Amygdala (tissue), 56 donors: Measurements from ENCODE around the gene CAST.
"Not testable (repeated sequence)": the region's sequence is repeated elsewhere in the genome, so short reads cannot be mapped to it uniquely, and the experiment has no call there.

Experiments used
- DNase-seq, 56 donors: peaks; one replicate each; lab custom pipeline; 2025; lab: John Stamatoyannopoulos, UW

The CAST gene

GRCh38 chr5:96741106-96741505 is 78.9 kb downstream of the CAST start:
- DNase-seq: no peak

GRCh38 chr5:96741891-96742309 is 79.7 kb downstream of the CAST start:
- peak in 1 of 56 donors; percentile 22 for DNase-seq

DNA sequence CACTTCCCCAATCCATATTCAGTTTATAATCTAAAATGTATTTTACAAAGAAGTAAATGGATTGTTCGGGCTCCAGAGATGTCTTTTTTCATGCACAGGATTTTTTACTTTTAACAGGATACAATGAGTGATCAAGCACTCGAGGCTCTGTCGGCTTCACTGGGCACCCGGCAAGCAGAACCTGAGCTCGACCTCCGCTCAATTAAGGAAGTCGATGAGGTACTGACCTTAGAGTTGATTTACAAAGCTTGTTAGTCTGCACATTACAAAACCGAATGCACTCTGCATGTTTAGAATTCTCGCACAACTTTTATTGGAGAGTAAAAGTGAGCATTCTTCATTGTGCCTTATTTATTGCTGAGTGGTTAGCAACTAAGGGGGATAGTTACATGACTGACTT is 80.4 kb downstream of the CAST start:
- no peak for DNase-seq

DNA sequence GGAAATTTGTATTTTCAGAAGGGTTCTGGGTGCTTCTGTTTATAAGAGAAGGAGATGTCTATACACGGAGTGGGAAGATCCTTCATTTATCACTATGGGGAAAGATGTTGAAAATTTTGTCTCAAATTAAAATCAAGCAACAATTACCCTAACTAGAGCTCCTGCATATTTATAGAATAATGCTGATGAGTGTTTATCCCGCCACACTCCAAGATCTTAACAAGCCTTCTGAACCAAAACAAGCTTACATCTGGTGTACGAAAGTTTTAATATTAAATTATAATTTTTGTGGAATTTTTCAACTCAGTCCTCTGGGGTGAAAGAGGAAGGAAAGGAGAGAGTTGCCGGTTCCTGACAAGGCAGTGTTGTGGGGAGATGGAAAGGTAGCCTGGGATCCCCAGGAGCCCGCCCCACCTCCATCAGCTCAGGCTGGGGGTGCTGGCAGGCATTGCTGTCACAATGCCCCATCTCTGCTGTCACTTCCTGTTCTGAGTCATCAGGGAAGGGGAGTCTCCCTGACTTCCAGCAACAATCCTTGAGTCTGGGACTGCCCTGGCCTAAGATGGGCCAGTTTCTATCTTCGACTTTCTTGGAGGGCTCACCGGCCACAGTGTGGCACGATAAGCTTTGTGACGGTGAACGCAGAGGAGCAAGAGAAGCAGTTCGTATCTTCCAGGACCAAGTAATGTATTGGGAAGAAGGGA is 81.0 kb downstream of the CAST start:
- no peak for DNase-seq

- no peak for DNase-seq
These were observed 81.6 kb downstream of the CAST start for GRCh38 chr5:96743805-96744204.

DNA sequence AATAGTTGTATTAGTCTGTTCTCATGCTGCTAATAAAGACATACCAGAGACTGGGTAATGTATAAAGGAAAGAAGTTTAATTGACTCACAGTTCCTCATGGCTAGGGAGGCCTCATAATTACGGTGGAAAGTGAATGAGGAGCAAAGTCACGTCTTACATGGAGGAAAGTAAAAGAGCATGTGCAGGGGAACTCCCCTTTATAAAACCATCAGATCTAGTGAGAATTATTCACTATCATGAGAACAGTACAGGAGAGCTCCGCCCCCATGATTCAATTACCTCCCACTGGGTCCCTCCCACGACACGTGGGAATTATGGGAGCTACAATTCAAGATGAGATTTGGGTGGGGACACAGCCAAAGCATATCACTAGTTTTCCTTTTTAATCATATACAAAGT is 82.0 kb downstream of the CAST start:
- not testable (repeated sequence) for DNase-seq

GRCh38 chr5:96745025-96745424 is 82.8 kb downstream of the CAST start:
- no peak for DNase-seq

- no peak for DNase-seq
These were observed 83.8 kb downstream of the CAST start for GRCh38 chr5:96745844-96746531.

- DNase-seq: no peak
These were observed 85.5 kb downstream of the CAST start for GRCh38 chr5:96747720-96748119.

GRCh38 chr5:96750110-96750822 is 88.1 kb downstream of the CAST start:
- DNase-seq: no peak

DNA sequence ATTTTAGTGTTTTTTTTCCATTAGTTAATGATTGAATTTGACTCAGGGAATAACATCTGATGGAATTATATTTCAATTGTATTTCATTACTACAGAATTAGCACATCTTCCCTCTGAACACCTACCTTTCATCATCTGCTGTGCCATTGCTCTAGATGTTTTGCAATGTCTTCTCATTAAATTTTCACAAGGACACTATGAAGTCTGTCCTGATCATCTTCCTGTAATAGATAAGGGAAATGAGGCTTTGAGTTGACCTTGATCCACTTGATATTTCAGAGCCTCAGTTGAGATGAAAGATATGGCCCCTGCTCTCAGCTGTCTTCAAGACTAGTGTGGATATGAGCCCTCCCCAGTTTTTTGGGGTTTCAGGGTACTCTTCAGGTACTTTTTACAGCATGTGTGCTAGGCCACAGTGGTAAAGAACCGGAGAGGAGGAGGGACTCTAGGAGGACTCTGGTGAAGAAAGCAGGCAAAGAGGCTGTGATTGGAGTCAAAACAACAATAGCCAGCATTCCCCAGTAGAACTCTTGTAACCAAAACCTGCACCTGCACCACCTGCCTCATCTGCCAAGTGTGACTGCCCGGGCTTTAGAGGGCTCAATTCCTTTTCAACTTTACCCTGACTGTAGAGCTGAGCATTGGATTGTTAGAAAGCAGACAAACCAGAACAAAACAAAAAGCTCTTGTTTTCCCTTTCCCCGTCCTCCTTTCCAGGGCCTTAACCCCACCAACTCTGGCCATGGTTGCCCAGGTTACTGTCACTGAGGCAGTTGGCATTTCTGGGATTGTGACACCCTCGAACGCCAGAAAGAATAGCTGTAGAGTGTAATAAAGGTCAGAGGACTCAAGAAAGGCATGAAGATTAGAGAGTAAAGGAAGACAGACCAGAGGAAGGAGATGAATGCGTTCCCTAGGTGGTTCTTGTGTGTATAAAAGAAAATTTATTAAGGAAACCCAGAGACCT is 89.3 kb downstream of the CAST start:
- DNase-seq: peak in 20 of 56 donors; percentile 1 to 57 (median 14)

DNA sequence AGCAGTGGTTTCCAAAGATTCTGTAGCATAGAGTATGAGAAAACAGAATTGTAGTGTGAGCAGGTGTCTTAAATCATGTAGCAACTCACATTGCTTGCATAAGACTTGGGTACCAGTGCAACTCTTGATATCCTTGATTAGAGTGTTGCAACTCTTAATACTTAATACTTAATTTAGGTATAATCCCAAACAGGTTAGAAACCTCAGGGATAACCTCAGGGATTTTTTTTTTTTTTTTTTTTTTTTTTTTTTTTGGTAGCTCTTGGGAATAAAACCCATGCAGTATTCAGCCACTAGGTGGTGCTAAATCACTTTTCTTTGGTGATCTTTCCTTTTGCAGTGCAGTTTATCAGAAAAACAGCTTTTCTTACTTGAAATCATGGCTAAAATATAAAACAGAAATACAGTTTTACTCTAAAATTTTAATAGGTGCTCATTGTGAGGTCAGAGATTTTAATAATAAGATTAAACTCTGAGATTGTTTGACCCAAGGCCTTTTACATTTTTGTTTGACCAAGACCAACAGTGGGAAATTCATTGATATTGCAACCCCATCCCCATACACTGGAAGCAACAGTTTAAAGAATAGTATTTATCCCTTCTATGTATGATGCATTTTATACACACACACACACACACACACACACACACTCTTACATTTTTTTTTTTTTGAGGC is 90.3 kb downstream of the CAST start:
- peak in 4 of 56 donors; percentile 4 to 63 (median 36) for DNase-seq

- no peak for DNase-seq
These were observed 90.8 kb downstream of the CAST start for GRCh38 chr5:96753017-96753397.

GRCh38 chr5:96753848-96754247 is 91.7 kb downstream of the CAST start:
- no peak for DNase-seq

- no peak for DNase-seq
These were observed 93.7 kb downstream of the CAST start for GRCh38 chr5:96755851-96756250.

- DNase-seq: no peak
These were observed 94.8 kb downstream of the CAST start for GRCh38 chr5:96756985-96757384.

- no peak for DNase-seq
These were observed 96.4 kb downstream of the CAST start for GRCh38 chr5:96758621-96759020.

GRCh38 chr5:96761618-96762017 is 99.4 kb downstream of the CAST start:
- DNase-seq: no peak

GRCh38 chr5:96763026-96763425 is 100.8 kb downstream of the CAST start:
- DNase-seq: no peak

GRCh38 chr5:96765043-96765442 is 102.9 kb downstream of the CAST start:
- DNase-seq: no peak
